Effector memory CD8-positive, alpha-beta T cell (primary cell): ENCODE results near the gene CCDC93.
A peak's percentile ranks its signal among the peaks of the same experiment; 100 is the strongest.

Experiments
- ATAC-seq: fragments of 150-1000 bp; cut with Tn5 transposase; replicated peaks from 2 replicates; pipeline ENCODE4 v1.10.0; 2021; ENCODE audit warnings: mild to moderate bottlenecking, moderate library complexity
- DNase-seq, 3 experiments: peaks; one replicate each; pipeline ENCODE4 v3.0.0; 2021
- H3K27ac Mint-ChIP-seq, 2 donors: one replicate each; pipeline ENCODE4 v1.8.0; 2022; ENCODE audit warnings: mild to moderate bottlenecking in 2 of 2, mixed read lengths in 2 of 2, moderate library complexity in 2 of 2
- H3K27me3 Mint-ChIP-seq, 2 donors: one replicate each; pipeline ENCODE4 v1.8.0; 2022; ENCODE audit warnings: mixed read lengths in 2 of 2
- H3K36me3 Mint-ChIP-seq: one replicate; pipeline ENCODE4 v1.8.0; 2022; ENCODE audit warnings: mild to moderate bottlenecking, moderate library complexity, mixed read lengths; ENCODE audit not compliant: insufficient read depth
- H3K4me1 Mint-ChIP-seq, 2 donors: one replicate each; pipeline ENCODE4 v1.8.0; 2022; ENCODE audit warnings: low read depth in 2 of 2, mixed read lengths in 2 of 2
- H3K4me3 Mint-ChIP-seq, 2 donors: one replicate each; pipeline ENCODE4 v1.8.0; 2022; ENCODE audit warnings: mild to moderate bottlenecking in 2 of 2, mixed read lengths in 2 of 2, moderate library complexity in 2 of 2
- H3K9me3 Mint-ChIP-seq, 2 donors: one replicate each; pipeline ENCODE4 v1.8.0; 2022; ENCODE audit warnings: mixed read lengths in 2 of 2

The CCDC93 gene

DNA sequence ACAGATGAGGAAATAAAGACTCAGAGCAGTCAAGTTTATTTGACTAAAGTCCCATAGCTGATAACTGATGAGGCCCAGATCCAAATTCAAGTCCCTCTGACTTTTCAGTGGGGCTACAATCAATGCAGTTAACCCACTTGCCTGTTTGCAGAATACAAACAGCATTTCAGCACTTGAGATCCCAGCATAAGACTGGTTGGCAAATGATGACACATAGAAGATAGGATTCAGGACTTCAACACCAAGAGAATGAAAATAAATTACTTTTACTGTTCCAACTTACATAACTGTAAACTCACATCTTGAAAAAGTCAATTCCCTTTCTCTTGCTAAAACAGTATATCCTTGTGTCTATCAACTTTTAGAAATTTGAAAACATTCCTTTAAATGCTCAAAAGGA lies 61.2 kb downstream of the CCDC93 start:
- H3K9me3 Mint-ChIP-seq, result no peaks in the 10 kb centered on the region
- H3K27me3 Mint-ChIP-seq, result no peaks in the 10 kb centered on the region
- no peak overlapping the region for H3K4me3 Mint-ChIP-seq
- no peak for ATAC-seq
- peak overlapping the region in 1 of 2 donors; percentile 41 for H3K27ac Mint-ChIP-seq
- no peak for DNase-seq
- H3K4me1 Mint-ChIP-seq, result no peaks in the 10 kb centered on the region
- H3K36me3 Mint-ChIP-seq, result peaks cover 58% of the 10 kb centered on the region

DNA sequence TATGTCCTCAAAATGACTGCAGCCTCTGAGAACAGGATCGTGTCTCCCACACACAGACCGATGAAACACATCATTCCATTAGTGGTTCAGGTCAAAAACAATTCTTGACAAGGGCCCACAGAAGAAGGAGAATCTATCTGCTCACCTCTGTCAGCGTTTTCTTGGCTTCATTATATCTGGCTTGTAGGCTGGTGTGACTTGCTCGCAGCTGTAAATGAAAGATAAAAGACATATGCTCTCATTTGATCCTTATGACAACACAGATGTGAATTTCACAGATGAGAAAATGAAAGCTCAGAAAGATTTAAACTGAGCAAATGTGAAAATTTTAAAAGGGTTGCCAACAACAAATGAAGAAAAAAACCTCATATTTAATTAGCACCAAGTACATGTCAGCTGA lies 61.6 kb downstream of the CCDC93 start:
- ATAC-seq, result no peak
- H3K4me3 Mint-ChIP-seq, result no peak overlapping the region
- no peak for DNase-seq
- no peaks in the 10 kb centered on the region for H3K9me3 Mint-ChIP-seq
- H3K27ac Mint-ChIP-seq, result peak overlapping the region; percentile 15 to 22
- no peaks in the 10 kb centered on the region for H3K4me1 Mint-ChIP-seq
- peaks cover 61% of the 10 kb centered on the region for H3K36me3 Mint-ChIP-seq
- no peaks in the 10 kb centered on the region for H3K27me3 Mint-ChIP-seq

- Mint-ChIP-seq H3K4me3 (no peak overlapping the region), H3K36me3 (peaks cover 66% of the 10 kb centered on the region), H3K9me3 (no peaks in the 10 kb centered on the region), H3K27ac (peak overlapping the region; percentile 17 to 49), H3K4me1 (no peaks in the 10 kb centered on the region), H3K27me3 (no peaks in the 10 kb centered on the region)
- DNase-seq (no peak), ATAC-seq (no peak)
These were observed 64.1 kb downstream of the CCDC93 start for GRCh38 chr2:117949806-117950205.

DNA sequence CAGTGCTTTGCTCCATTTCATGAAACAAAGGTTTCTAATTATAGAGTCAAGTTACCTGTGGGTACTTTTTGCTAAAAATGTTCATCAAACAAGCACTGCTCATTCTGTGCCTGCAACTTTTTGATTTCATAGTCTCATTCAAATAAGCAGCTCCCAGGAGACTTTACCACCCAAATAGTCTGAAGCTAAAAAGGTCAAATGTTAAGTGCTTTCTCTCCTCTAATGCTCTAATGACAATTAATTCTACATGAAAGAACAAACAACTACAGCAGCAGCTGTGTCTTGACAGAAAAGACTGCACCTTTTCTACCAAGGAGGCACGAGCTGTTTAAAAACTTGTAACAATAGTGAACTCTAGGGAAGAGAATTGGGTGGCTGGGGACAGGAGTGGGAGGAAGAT lies 65.3 kb downstream of the CCDC93 start:
- H3K27me3 Mint-ChIP-seq, result no peaks in the 10 kb centered on the region
- peaks cover 74% of the 10 kb centered on the region for H3K36me3 Mint-ChIP-seq

DNA sequence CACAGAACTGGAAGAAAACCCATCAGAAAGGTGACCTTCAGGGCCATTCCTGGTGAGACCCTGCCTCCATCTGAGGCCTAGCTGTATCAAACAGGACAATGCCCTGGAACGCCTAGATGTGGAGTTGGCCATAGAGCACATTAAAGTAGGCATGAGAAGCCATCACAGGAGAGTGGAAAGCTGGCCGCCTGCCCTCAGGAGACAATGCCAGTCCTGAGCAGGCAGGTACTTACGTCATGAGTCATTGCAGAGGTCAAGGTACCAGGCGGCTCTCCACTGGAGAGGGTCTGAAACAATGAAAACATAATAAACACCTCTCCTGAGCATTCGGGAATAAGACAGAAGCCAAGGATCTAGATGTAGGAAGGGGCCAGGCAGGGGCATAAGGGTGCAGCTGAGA lies 68.6 kb downstream of the CCDC93 start:
- Mint-ChIP-seq H3K4me3 (no peak overlapping the region), H3K27ac (peak overlapping the region in 1 of 2 donors; percentile 90), H3K4me1 (no peaks in the 10 kb centered on the region), H3K27me3 (no peaks in the 10 kb centered on the region), H3K36me3 (peaks cover 85% of the 10 kb centered on the region), H3K9me3 (no peaks in the 10 kb centered on the region)
- ATAC-seq (no peak), DNase-seq (no peak)

More for the DNA sequence above, 65.3 kb downstream of the CCDC93 start:
- no peaks in the 10 kb centered on the region for H3K4me1 Mint-ChIP-seq
- no peaks in the 10 kb centered on the region for H3K9me3 Mint-ChIP-seq
- ATAC-seq (no peak), DNase-seq (no peak)
- H3K4me3 Mint-ChIP-seq, result no peak overlapping the region
- peak overlapping the region in 1 of 2 donors; percentile 62 for H3K27ac Mint-ChIP-seq

GRCh38 chr2:117944816-117945215 lies 69.1 kb downstream of the CCDC93 start:
- Mint-ChIP-seq H3K4me1 (no peaks in the 10 kb centered on the region), H3K27me3 (no peaks in the 10 kb centered on the region), H3K9me3 (no peaks in the 10 kb centered on the region), H3K36me3 (peaks cover 87% of the 10 kb centered on the region), H3K27ac (peak overlapping the region in 1 of 2 donors; percentile 90), H3K4me3 (no peak overlapping the region)
- ATAC-seq, result no peak
- DNase-seq, result no peak

DNA sequence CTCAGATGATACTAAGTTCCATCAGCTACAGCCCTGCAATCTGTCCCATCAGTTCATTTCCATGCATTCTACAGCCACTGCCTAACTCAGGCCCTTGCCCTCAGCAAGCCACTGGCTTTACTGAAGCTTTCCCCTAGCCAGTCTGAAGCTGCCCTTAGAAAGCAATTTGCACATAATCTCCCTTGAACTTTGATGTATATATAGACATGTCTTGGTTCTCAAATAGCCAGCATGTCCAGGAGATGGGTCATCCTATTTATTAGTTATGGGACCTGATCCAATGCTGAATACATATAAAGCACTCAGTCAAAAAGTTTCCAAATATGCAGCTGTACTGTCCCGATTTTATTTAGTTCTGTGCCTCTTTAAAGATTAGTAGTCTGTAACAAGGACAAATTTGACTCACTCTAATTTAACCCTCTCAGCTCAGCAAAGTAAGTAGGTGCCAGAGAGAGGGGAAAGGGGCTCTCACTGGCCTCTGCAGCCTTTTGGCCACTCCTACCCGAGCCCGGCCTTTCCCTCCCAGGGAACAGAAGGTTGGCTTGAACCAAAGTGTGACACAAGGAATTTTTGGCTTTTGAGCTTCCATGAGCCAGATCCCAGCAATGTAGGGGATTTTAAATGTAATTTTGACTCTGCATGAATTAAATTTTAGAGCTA lies 70.7 kb downstream of the CCDC93 start:
- DNase-seq (no peak), ATAC-seq (no peak)
- Mint-ChIP-seq H3K27me3 (no peaks in the 10 kb centered on the region), H3K27ac (no peak overlapping the region), H3K36me3 (peaks cover 83% of the 10 kb centered on the region), H3K4me1 (no peaks in the 10 kb centered on the region), H3K9me3 (no peaks in the 10 kb centered on the region), H3K4me3 (no peak overlapping the region)

- H3K4me1 Mint-ChIP-seq, result no peaks in the 10 kb centered on the region
- no peaks in the 10 kb centered on the region for H3K27me3 Mint-ChIP-seq
- ATAC-seq (no peak), DNase-seq (no peak)
- no peak overlapping the region for H3K27ac Mint-ChIP-seq
- H3K9me3 Mint-ChIP-seq, result no peaks in the 10 kb centered on the region
- H3K4me3 Mint-ChIP-seq, result no peak overlapping the region
- H3K36me3 Mint-ChIP-seq, result peaks cover 80% of the 10 kb centered on the region
These were observed 71.3 kb downstream of the CCDC93 start for GRCh38 chr2:117942551-117942950.

- Mint-ChIP-seq H3K9me3 (no peaks in the 10 kb centered on the region), H3K36me3 (peaks cover 79% of the 10 kb centered on the region), H3K27me3 (no peaks in the 10 kb centered on the region), H3K4me3 (no peak overlapping the region), H3K4me1 (no peaks in the 10 kb centered on the region), H3K27ac (no peak overlapping the region)
- DNase-seq, result no peak
- no peak for ATAC-seq
These were observed 72.2 kb downstream of the CCDC93 start for GRCh38 chr2:117941693-117942092.

GRCh38 chr2:117940436-117940835 lies 73.4 kb downstream of the CCDC93 start:
- Mint-ChIP-seq H3K27me3 (no peaks in the 10 kb centered on the region), H3K4me1 (no peaks in the 10 kb centered on the region), H3K4me3 (no peak overlapping the region), H3K27ac (no peak overlapping the region), H3K9me3 (no peaks in the 10 kb centered on the region), H3K36me3 (peaks cover 84% of the 10 kb centered on the region)
- DNase-seq, result no peak
- no peak for ATAC-seq

GRCh38 chr2:117938611-117939010 lies 75.3 kb downstream of the CCDC93 start:
- Mint-ChIP-seq H3K4me3 (no peak overlapping the region), H3K27ac (no peak overlapping the region), H3K27me3 (no peaks in the 10 kb centered on the region), H3K36me3 (peaks cover 81% of the 10 kb centered on the region), H3K9me3 (no peaks in the 10 kb centered on the region), H3K4me1 (no peaks in the 10 kb centered on the region)
- ATAC-seq, result no peak
- DNase-seq, result no peak

DNA sequence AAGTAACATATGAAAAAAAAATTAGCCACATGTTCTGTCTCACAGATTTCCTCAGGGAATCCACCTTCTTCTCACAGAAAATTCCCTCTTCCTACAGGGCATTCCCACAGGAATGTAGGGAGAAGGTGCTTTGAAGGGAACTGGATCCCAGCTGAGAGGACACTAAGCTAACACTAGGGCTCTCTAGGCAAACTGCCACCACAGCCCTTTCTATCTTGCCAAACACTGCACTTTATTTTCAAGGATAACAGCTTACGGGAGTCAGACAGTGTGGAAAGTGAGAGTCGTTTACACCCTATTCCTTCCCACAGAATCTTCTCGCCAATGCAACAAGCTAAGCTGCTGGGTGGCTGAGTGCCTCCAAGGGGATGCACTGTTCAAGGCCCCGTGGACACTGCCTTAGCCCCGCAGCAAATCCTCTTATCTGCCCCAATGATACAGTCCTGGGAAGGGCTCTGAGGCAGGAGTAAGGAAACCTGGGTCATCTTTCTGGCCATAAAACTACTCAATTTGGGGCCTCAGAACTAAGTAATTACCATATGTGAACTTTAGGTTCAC lies 76.9 kb downstream of the CCDC93 start:
- H3K27me3 Mint-ChIP-seq, result no peaks in the 10 kb centered on the region
- H3K4me1 Mint-ChIP-seq, result no peaks in the 10 kb centered on the region
- ATAC-seq, result no peak
- no peak overlapping the region for H3K4me3 Mint-ChIP-seq
- peaks cover 69% of the 10 kb centered on the region for H3K36me3 Mint-ChIP-seq
- H3K27ac Mint-ChIP-seq, result peak overlapping the region in 1 of 2 donors; percentile 32
- H3K9me3 Mint-ChIP-seq, result no peaks in the 10 kb centered on the region
- no peak for DNase-seq

GRCh38 chr2:117935954-117936353 lies 77.9 kb downstream of the CCDC93 start:
- DNase-seq, result no peak
- H3K4me1 Mint-ChIP-seq, result peaks cover 0 to 3% of the 10 kb centered on the region in 2 donors
- H3K36me3 Mint-ChIP-seq, result peaks cover 70% of the 10 kb centered on the region
- no peaks in the 10 kb centered on the region for H3K27me3 Mint-ChIP-seq
- no peak overlapping the region for H3K4me3 Mint-ChIP-seq
- no peaks in the 10 kb centered on the region for H3K9me3 Mint-ChIP-seq
- no peak for ATAC-seq
- peak overlapping the region; percentile 32 to 55 for H3K27ac Mint-ChIP-seq

DNA sequence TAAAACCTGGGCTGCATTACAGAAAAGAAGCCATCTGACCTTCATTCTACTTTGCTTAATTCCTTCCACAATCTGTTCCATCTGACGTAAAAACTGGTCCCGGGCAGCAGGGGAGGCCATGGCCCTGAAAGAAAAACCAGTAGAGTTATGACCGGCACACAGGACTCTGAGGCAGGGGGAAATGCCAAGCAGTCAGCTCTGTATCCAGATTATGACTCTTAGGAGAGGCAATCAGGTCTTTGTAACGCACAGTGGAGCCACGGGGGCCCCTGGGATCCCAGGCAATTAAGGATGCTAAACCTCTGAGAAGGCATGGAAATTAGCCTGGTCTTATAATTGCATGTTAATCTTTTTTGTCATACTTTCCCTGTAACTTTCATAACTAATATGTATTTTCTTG lies 78.4 kb downstream of the CCDC93 start:
- ATAC-seq (no peak), DNase-seq (no peak)
- Mint-ChIP-seq H3K4me1 (peaks cover 0 to 7% of the 10 kb centered on the region in 2 donors), H3K27ac (peak overlapping the region; percentile 19 to 55), H3K9me3 (no peaks in the 10 kb centered on the region), H3K4me3 (no peak overlapping the region), H3K27me3 (no peaks in the 10 kb centered on the region), H3K36me3 (peaks cover 68% of the 10 kb centered on the region)
